Adrenal gland (tissue), 12 donors: Measurements from ENCODE around the gene FGD5. TPM values are rescaled to one million over a fixed set of nuclear protein-coding genes. Genes with fewer than 3 reads are reported as not detected.
A peak's percentile ranks its signal among the peaks of the same experiment; 100 is the strongest.

Source experiments
- DNase-seq, 7 donors: peaks; one replicate each; pipeline ENCODE4 v3.0.0-alpha.2; 2019 to 2020
- H3K27ac ChIP-seq, 5 donors: fragments of 200-600 bp; sonication (generic) in 4 of 5; 1 replicate in 3 of 5; 2 replicates in 2 of 5; pipeline versions ENCODE4 v1.5.1 to v1.8.0; 2016 to 2020; ENCODE audit warnings: mild to moderate bottlenecking in 1 of 5
- H3K27me3 ChIP-seq: fragments of 200-600 bp; 2 replicates; pipeline ENCODE4 v1.8.0; 2021
- H3K36me3 ChIP-seq, 2 donors: fragments of 200-600 bp; replicated peaks in 1 of 2; 1 replicate in 1 of 2; 2 replicates in 1 of 2; pipeline versions ENCODE4 v1.5.1 to v1.8.0; 2018 to 2022
- H3K4me1 ChIP-seq, 2 donors: fragments of 200-600 bp; replicated peaks in 1 of 2; 1 replicate in 1 of 2; 2 replicates in 1 of 2; pipeline versions ENCODE4 v1.5.1 to v1.8.0; 2018 to 2021
- H3K4me3 ChIP-seq, 4 donors: fragments of 200-600 bp; sonication (generic) in 3 of 4; one replicate each; pipeline ENCODE4 v1.5.1; 2016 to 2018
- H3K9me3 ChIP-seq, 3 donors: fragments of 200-600 bp; sonication (generic) in 1 of 3; replicated peaks in 1 of 3; 1 replicate in 2 of 3; 2 replicates in 1 of 3; pipeline versions ENCODE4 v1.5.1 to v1.8.0; 2016 to 2021
- POLR2A ChIP-seq, 2 donors: fragments of 450-650 bp; IDR thresholded peaks; one replicate each; pipeline ENCODE4 v1.6.1; 2017; ENCODE audit warnings: antibody characterized with exemption in 2 of 2, mild to moderate bottlenecking in 2 of 2, moderate library complexity in 1 of 2
- WGBS, 4 donors: extraction: QIAGEN DNeasy Blood & Tissue Kit in 2 of 4; methylation state at CpG; one replicate each; pipeline versions ENCODE4 v1.1.5 to v1.1.7; 2013 to 2017; 5-methylcytosine and 5-hydroxymethylcytosine counted together
- intact Hi-C, 2 donors: fragments of 100-400 bp; cut with DNase I; formaldehyde crosslinking; loops; one replicate each; pipeline versions ENCODE4 v1.14.1 to v1.15.0; 2022 to 2023
- polyA plus RNA-seq, 3 donors: library from polyadenylated mRNA; stranded (reverse); fragments of 200-250 nt in 2 of 3; fragments of 350-450 nt in 1 of 3; fragmentation: Illumina TruSeq in 1 of 3; extraction: RNeasy Lipid Tissue Mini Kit (QIAGEN cat#74804) in 1 of 3; gene quantifications; one replicate each; pipeline ENCODE4 v1.2.3, GENCODE V29; 2013 to 2014
- total RNA-seq, 9 donors: library from RNA; depleted of rRNA in 4 of 9; stranded (reverse); fragments of >200 nt in 4 of 9; fragments of 120-200 nt in 1 of 9; fragmentation: NEBNext Ultra II Directional in 1 of 9; extraction: Animal tissue kit (Norgen Biotek cat#: 25700) in 1 of 9; gene quantifications; one replicate each; pipeline versions ENCODE4 v1.1.0 to v1.2.4, GENCODE V29; 2013 to 2023
- TF ChIP-seq, protein P1 (sequence below), 6 experiments: fragments of 450-650 bp in 4 of 6; fragments of 200-600 bp in 2 of 6; sonication (generic) in 1 of 6; IDR thresholded peaks; 1 replicate in 5 of 6; 2 replicates in 1 of 6; pipeline versions ENCODE4 v1.5.1 to v1.8.0; 2016 to 2021; ENCODE audit warnings: antibody characterized with exemption in 6 of 6, mild to moderate bottlenecking in 2 of 6, moderate library complexity in 1 of 6
- donor health status: healthy with polysubstance abuse.
- donor health status: Bipolar disorder and iron deficiency.
- donor health status: DM: yes; HTN: yes; CAD: no.
- donor health status: DM: no; HTN: no; CAD: no.
- donor health status: DM: no; HTN: no; CAD: no.
- donor health status: DM: yes; HTN: yes; CAD: no.

FGD5 gene
- total and polyA plus RNA-seq, 12 donors, result 4.9 to 21.4 (median 11.2) TPM

DNA sequence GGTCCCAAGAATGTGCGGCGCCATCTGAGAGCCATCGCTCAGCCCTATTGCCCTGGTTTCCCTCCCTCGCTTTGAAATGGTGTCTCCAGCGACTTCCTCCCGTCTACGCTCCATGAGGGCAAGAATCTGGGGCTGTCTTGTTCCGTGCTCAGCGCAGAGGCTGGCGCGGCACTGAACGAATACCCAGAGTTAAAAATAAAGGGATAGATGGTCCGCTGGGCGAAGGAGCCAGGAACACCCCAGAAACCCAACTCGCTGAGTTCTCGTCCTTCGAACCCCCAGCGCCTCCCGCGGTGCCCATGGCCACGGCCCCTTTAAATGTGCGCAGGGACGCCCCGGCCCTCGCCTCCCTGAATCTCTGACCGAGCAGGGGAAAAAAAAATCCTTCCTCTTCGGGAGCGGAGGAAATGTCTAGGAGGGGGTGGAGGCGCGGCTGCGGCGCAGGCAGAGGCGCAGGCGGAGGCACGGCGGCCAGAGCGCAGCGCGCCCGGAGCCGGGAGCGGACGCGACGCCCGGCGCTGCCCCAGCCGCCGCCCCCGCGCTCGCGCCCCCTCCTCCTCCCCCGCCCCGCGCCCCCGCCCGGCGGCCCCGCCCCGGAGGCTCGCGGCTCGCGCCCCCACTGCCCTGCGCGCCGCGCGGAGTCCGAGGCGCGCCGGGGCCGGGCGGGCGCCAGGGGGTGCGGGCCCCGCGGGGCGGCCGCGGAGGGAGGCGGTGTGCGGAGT, 8.5 kb upstream of the FGD5 start:
- H3K36me3 ChIP-seq, result no peaks in the 10 kb centered on the region
- H3K27ac ChIP-seq, result peak overlapping the region in 2 of 5 donors; percentile 44 to 80
- peak overlapping the region in 1 of 4 donors; percentile 53 for H3K4me3 ChIP-seq
- intact Hi-C loops, result no loop called here
- H3K4me1 ChIP-seq, result no peaks in the 10 kb centered on the region
- TF ChIP-seq, protein P1, sequence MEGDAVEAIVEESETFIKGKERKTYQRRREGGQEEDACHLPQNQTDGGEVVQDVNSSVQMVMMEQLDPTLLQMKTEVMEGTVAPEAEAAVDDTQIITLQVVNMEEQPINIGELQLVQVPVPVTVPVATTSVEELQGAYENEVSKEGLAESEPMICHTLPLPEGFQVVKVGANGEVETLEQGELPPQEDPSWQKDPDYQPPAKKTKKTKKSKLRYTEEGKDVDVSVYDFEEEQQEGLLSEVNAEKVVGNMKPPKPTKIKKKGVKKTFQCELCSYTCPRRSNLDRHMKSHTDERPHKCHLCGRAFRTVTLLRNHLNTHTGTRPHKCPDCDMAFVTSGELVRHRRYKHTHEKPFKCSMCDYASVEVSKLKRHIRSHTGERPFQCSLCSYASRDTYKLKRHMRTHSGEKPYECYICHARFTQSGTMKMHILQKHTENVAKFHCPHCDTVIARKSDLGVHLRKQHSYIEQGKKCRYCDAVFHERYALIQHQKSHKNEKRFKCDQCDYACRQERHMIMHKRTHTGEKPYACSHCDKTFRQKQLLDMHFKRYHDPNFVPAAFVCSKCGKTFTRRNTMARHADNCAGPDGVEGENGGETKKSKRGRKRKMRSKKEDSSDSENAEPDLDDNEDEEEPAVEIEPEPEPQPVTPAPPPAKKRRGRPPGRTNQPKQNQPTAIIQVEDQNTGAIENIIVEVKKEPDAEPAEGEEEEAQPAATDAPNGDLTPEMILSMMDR (IDR thresholded peaks at IDR 0.05), result no peak
- TF ChIP-seq POLR2A (IDR thresholded peaks at IDR 0.05), result no peak
- 2 to 14% (median 3%) methylated on average over 10 to 83 of the region's 85 CpGs for WGBS, 4 donors
- no peaks in the 10 kb centered on the region for H3K9me3 ChIP-seq
- peak in 2 of 7 donors; percentile 18 to 50 for DNase-seq
- peaks cover 11% of the 10 kb centered on the region for H3K27me3 ChIP-seq

DNA sequence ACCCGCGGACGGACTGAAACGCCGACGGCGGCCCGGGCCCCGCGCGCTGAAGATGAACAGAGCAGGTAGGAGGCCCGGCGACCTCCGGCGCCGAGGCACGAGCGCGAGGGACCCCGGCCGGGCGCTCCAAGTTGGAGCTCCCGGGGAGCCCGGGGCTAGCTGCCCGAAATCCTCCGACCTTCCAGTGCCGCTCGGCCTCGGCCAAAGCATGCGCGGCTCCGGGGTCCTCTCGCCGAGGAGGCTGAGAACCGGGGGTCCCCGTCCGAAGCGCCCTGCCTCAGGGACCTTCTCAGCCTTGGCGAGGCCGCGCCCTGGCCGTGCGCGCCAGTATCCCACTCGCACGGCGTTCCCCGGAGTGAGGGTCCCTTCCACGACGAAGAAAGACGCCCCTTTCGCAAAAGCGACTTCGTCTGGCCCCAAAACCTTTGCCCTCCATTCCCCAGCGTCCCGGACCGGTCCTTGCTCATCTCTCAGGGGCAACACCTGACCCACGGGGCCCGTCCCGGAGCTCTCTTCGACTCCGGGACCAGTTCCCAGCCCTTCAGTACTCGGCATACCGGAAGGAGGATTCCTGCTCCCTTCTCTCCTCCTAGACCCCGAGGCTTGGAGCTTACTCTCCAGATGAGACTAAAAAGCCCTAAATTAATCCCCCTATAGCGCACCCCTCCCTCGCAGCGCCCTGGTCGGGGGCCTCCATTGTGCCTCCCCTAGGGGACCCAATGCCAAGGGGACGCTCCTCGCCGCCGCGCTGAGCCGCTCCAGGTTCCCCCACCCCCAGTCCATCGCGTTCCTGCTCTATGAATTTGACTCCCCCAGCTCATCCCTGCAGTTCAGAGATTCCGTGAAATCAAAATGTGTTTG, 7.7 kb upstream of the FGD5 start:
- H3K4me3 ChIP-seq, result peak overlapping the region in 2 of 4 donors; percentile 34 to 53
- peaks cover 11% of the 10 kb centered on the region for H3K27me3 ChIP-seq
- H3K4me1 ChIP-seq, result no peaks in the 10 kb centered on the region
- H3K36me3 ChIP-seq, result no peaks in the 10 kb centered on the region
- H3K9me3 ChIP-seq, result no peaks in the 10 kb centered on the region
- 2 to 4% (median 3%) methylated on average over 6 to 78 of the region's 78 CpGs for WGBS, 4 donors
- intact Hi-C loops, result no loop called here
- DNase-seq, result no peak
- H3K27ac ChIP-seq, result peak overlapping the region in 2 of 5 donors; percentile 66 to 80
- TF ChIP-seq POLR2A (IDR thresholded peaks at IDR 0.05), result no peak
- TF ChIP-seq, protein P1 (IDR thresholded peaks at IDR 0.05), result no peak

DNA sequence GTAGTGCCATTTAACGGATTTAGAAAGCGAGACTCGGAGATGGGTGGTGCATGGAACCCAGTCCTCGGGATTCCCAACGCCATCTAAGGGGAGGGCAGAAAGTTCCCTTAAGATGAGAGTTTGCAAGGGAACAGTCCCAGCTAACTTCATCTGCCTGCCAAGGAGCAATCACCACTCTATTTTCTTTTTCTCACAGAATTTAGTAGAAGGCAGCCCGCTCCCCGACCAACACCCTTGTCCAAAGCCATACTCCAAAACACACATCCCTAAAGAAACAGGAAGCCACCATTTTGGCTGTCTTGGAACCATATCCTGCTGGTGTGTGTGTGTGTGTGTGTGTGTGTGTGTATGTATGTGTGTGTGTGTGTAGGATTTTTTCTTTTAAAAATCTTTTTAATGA, 7.1 kb upstream of the FGD5 start:
- Histone ChIP-seq H3K9me3 (no peaks in the 10 kb centered on the region), H3K36me3 (no peaks in the 10 kb centered on the region), H3K27ac (peak overlapping the region in 2 of 5 donors; percentile 66 to 80), H3K4me3 (peak overlapping the region in 2 of 4 donors; percentile 34 to 53), H3K4me1 (no peaks in the 10 kb centered on the region), H3K27me3 (peaks cover 11% of the 10 kb centered on the region)
- intact Hi-C loops, result no loop called here
- TF ChIP-seq, protein P1 (IDR thresholded peaks at IDR 0.05), result no peak
- TF ChIP-seq POLR2A (IDR thresholded peaks at IDR 0.05), result no peak
- WGBS, 4 donors, result 37 to 50% (median 38%) methylated on average over 7 of the region's 7 CpGs
- no peak for DNase-seq

DNA sequence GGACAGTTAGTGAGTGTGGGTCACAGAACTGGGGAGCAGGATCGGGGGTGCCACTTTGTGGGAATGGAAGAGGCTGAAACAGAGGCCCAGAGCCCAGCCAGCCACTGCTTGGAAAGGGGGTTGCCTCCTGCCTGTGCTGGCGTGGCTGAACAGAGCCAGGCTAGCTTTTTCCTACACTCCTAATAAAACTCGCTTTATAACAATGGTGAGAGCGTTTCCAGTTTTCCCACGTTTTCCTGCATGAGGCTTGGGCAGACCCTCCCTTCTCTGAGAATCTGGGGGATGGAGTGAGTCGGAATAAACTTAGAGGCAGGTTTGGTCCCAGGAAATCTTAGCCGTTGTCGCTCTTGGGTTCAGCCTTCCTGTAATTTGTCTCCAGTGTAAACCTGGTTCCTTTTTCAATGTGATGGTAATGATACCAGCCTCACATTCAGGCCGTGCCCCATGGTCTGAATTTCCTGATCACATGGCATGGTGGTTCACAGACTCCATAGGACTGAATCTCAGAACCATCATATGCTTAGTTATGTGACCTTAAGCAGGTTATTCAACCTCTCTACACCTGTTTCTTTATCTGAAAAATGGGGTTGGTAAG, 6.5 kb upstream of the FGD5 start:
- TF ChIP-seq POLR2A (IDR thresholded peaks at IDR 0.05), result no peak
- TF ChIP-seq, protein P1 (IDR thresholded peaks at IDR 0.05), result no peak
- H3K36me3 ChIP-seq, result no peaks in the 10 kb centered on the region
- H3K9me3 ChIP-seq, result no peaks in the 10 kb centered on the region
- 49 to 61% (median 51%) methylated on average over 9 of the region's 9 CpGs for whole genome bisulfite sequencing, 4 donors
- peak overlapping the region in 1 of 5 donors; percentile 27 for H3K27ac ChIP-seq
- H3K4me1 ChIP-seq, result no peaks in the 10 kb centered on the region
- peaks cover 11% of the 10 kb centered on the region for H3K27me3 ChIP-seq
- intact Hi-C loops, result no loop called here
- H3K4me3 ChIP-seq, result peak overlapping the region in 1 of 4 donors; percentile 53
- no peak for DNase-seq
